SU-DHL-6 (cell line): Measurements from ENCODE around the gene POP4.

Source experiments
- H2AFZ ChIP-seq: fragments of 200-600 bp; sonication (generic); 2 replicates; pipeline ENCODE4 v1.6.1; 2014; ENCODE audit warnings: low read depth, mild to moderate bottlenecking, moderate library complexity, mixed read lengths, antibody characterized with exemption, low read length; ENCODE audit not compliant: severe bottlenecking
- H3F3A ChIP-seq: fragments of 200-600 bp; shearing (Covaris generic); 2 replicates; pipeline ENCODE4 v1.6.0; 2016; ENCODE audit warnings: antibody characterized with exemption, mild to moderate bottlenecking; ENCODE audit not compliant: insufficient read depth
- H3K27ac ChIP-seq: fragments of 200-600 bp; sonication (generic); 2 replicates; pipeline ENCODE4 v1.5.1; 2016; ENCODE audit warnings: low read depth, mild to moderate bottlenecking, low read length, moderate library complexity, mixed read lengths
- H3K27me3 ChIP-seq: fragments of 200-600 bp; sonication (generic), shearing (Covaris generic); 2 replicates; pipeline ENCODE4 v1.6.0; 2014; ENCODE audit warnings: mild to moderate bottlenecking, low read length
- H3K36me3 ChIP-seq: fragments of 200-600 bp; sonication (generic); 2 replicates; pipeline ENCODE4 v1.6.1; 2014; ENCODE audit warnings: mild to moderate bottlenecking, low read length, mixed read lengths
- H3K4me2 ChIP-seq: fragments of 300-600, 200-600 bp; shearing (Covaris generic), sonication (generic); 2 replicates; pipeline ENCODE4 v1.6.0; 2014; ENCODE audit warnings: low read length, low read depth, mild to moderate bottlenecking; ENCODE audit not compliant: poor library complexity, severe bottlenecking
- H3K4me3 ChIP-seq: fragments of 200-600 bp; sonication (generic); 2 replicates; pipeline ENCODE4 v1.5.1; 2014; ENCODE audit warnings: antibody characterized with exemption, low read length, mild to moderate bottlenecking, mixed read lengths; ENCODE audit not compliant: insufficient read depth, poor library complexity, severe bottlenecking
- H3K79me2 ChIP-seq: fragments of 200-600 bp; sonication (generic); 2 replicates; pipeline ENCODE4 v1.6.1; 2014; ENCODE audit warnings: mild to moderate bottlenecking, low read length, moderate library complexity; ENCODE audit not compliant: insufficient read depth
- H3K9ac ChIP-seq: fragments of 200-600 bp; sonication (generic); 2 replicates; pipeline ENCODE4 v1.7.0; 2014; ENCODE audit warnings: mild to moderate bottlenecking, low read length
- H3K9me2 ChIP-seq: fragments of 200-600 bp; sonication (generic); replicated peaks from 2 replicates; pipeline ENCODE4 v1.6.1; 2014; ENCODE audit warnings: low read length; ENCODE audit not compliant: insufficient read depth
- H3K9me3 ChIP-seq: fragments of 200-600 bp; sonication (generic); 2 replicates; pipeline ENCODE4 v1.6.1; 2014; ENCODE audit warnings: low read length, mixed read lengths; ENCODE audit not compliant: insufficient read depth
- H4K20me1 ChIP-seq: fragments of 200-600 bp; sonication (generic); 2 replicates; pipeline ENCODE4 v1.6.1; 2014; ENCODE audit warnings: low read depth, mild to moderate bottlenecking, antibody characterized with exemption, low read length, moderate library complexity, mixed read lengths
- EZH2phosphoT487 ChIP-seq: fragments of 200-600 bp; sonication (generic), shearing (Covaris generic); conservative IDR thresholded peaks from 2 replicates; pipeline ENCODE4 v1.6.1; 2018; ENCODE audit warnings: mild to moderate bottlenecking, antibody characterized with exemption, low read length, moderate library complexity, mixed read lengths
- TF ChIP-seq, protein P1 (sequence below): fragments of 200-600 bp; sonication (generic); IDR thresholded peaks from one replicate; pipeline ENCODE4 v1.5.1; 2017; ENCODE audit warnings: antibody characterized with exemption, mild to moderate bottlenecking, low read length, moderate library complexity; ENCODE audit not compliant: insufficient read depth, poor library complexity, severe bottlenecking

The POP4 gene

DNA sequence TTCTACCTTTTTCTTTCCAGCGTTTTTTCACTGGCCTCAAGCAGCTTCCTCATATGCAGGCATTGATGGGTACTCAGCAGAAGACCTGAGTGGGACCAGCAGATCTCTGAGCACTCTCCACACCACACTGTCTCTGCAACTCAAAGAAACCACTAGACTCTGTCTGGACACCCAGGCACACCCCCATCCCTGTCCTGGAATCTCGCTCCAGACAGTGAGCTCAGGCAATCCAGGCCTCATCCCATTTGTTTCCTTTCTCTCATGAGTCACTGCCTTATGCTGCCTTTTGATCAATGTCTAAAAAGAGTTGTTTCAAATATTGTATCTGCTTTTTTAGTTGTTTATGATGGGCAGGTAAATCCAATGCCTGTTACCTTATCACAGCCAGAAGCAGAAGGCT is 19.7 kb upstream of the POP4 start:
- Histone ChIP-seq H3K9ac (no peak overlapping the region), H3K27ac (no peak overlapping the region), H3F3A (no peaks in the 10 kb centered on the region), H4K20me1 (no peaks in the 10 kb centered on the region), H2AFZ (no peak overlapping the region), H3K36me3 (no peaks in the 10 kb centered on the region), H3K79me2 (no peaks in the 10 kb centered on the region), H3K4me2 (no peak overlapping the region), H3K4me3 (no peak overlapping the region), H3K9me2 (no peaks in the 10 kb centered on the region), H3K9me3 (no peaks in the 10 kb centered on the region), H3K27me3 (no peaks in the 10 kb centered on the region)
- TF ChIP-seq, protein P1, sequence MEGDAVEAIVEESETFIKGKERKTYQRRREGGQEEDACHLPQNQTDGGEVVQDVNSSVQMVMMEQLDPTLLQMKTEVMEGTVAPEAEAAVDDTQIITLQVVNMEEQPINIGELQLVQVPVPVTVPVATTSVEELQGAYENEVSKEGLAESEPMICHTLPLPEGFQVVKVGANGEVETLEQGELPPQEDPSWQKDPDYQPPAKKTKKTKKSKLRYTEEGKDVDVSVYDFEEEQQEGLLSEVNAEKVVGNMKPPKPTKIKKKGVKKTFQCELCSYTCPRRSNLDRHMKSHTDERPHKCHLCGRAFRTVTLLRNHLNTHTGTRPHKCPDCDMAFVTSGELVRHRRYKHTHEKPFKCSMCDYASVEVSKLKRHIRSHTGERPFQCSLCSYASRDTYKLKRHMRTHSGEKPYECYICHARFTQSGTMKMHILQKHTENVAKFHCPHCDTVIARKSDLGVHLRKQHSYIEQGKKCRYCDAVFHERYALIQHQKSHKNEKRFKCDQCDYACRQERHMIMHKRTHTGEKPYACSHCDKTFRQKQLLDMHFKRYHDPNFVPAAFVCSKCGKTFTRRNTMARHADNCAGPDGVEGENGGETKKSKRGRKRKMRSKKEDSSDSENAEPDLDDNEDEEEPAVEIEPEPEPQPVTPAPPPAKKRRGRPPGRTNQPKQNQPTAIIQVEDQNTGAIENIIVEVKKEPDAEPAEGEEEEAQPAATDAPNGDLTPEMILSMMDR, result no peak
- no peak for TF ChIP-seq EZH2phosphoT487

DNA sequence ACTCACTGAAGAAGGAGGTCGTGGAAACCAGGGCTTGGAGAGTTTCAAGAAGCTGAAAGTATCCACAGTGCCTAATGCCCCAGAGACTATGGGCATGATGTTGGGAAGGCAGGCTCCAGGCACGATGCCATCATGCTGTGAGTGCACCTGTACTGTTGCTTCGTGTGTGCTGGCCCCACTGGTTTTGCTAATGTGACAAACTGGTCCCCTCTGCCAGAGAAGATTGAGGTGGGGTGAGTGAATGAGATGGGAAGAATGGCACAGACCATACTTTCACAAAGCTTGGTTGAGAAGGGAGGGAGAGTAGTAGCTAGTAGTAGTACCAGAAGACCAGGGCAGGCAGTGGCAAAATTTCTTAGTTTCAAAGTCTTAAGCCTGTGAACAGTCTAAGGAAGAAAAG is 19.0 kb upstream of the POP4 start:
- Histone ChIP-seq H3K9me3 (no peaks in the 10 kb centered on the region), H3K27me3 (no peaks in the 10 kb centered on the region), H3K4me3 (no peak overlapping the region), H4K20me1 (no peaks in the 10 kb centered on the region), H3K9me2 (no peaks in the 10 kb centered on the region), H3F3A (no peaks in the 10 kb centered on the region), H3K9ac (no peak overlapping the region), H3K79me2 (no peaks in the 10 kb centered on the region), H3K36me3 (no peaks in the 10 kb centered on the region), H2AFZ (no peak overlapping the region), H3K4me2 (no peak overlapping the region), H3K27ac (no peak overlapping the region)
- TF ChIP-seq EZH2phosphoT487, result no peak
- TF ChIP-seq, protein P1, result no peak

DNA sequence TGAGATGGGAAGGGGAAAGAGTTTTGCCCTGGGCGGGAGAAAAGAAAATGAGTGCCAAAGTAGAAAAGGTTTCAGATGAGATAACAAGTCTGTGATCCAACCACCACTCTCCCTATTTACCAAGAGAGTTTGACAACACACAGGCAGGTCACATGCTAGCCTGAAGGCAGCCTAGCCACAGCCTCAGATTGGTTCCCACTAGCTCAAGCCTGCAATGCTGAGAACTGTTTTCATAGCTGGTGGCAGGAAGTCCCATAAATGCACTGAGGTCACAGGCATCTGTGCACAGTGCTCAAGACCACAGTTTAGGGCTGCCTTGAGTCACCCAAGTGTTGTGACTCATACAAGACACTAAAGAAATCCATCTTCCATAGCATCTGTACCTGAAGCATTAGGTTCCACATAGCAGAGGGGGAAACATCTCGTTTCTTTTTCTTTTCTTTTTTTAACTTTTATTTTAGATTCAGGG is 18.5 kb upstream of the POP4 start:
- H3K4me2 ChIP-seq, result no peak overlapping the region
- H4K20me1 ChIP-seq, result no peaks in the 10 kb centered on the region
- no peaks in the 10 kb centered on the region for H3K9me2 ChIP-seq
- H3K9me3 ChIP-seq, result no peaks in the 10 kb centered on the region
- no peaks in the 10 kb centered on the region for H3K79me2 ChIP-seq
- TF ChIP-seq, protein P1, result no peak
- no peak for TF ChIP-seq EZH2phosphoT487
- H2AFZ ChIP-seq, result no peak overlapping the region
- H3K27ac ChIP-seq, result no peak overlapping the region
- no peaks in the 10 kb centered on the region for H3F3A ChIP-seq
- H3K27me3 ChIP-seq, result no peaks in the 10 kb centered on the region
- no peak overlapping the region for H3K4me3 ChIP-seq
- no peak overlapping the region for H3K9ac ChIP-seq
- no peaks in the 10 kb centered on the region for H3K36me3 ChIP-seq

DNA sequence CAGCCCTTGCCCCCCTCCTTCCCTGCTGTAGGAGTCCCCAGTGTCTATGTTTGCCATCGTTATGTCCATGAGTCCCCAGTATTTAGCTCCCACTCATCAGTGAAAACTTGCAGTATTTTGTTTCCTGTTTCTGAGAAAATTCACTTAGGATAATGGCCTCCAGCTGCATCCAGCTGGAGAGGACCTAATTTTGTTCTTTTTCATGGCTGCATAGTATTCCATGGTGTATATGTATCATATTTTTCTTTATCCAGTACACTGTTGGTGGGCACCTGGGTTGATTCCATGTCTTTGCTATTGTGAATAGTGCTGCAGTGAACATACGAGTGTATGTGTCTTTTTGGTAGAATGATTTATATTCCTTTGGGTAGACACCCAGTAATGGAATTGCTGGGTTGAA is 18.0 kb upstream of the POP4 start:
- no peaks in the 10 kb centered on the region for H4K20me1 ChIP-seq
- no peaks in the 10 kb centered on the region for H3K79me2 ChIP-seq
- H3K4me2 ChIP-seq, result no peak overlapping the region
- H3K9me2 ChIP-seq, result no peaks in the 10 kb centered on the region
- H3K27ac ChIP-seq, result no peak overlapping the region
- H3K27me3 ChIP-seq, result no peaks in the 10 kb centered on the region
- H3K9me3 ChIP-seq, result no peaks in the 10 kb centered on the region
- H3F3A ChIP-seq, result no peaks in the 10 kb centered on the region
- no peak overlapping the region for H3K4me3 ChIP-seq
- TF ChIP-seq EZH2phosphoT487, result no peak
- TF ChIP-seq, protein P1, result no peak
- no peaks in the 10 kb centered on the region for H3K36me3 ChIP-seq
- no peak overlapping the region for H3K9ac ChIP-seq
- no peak overlapping the region for H2AFZ ChIP-seq
